ENCODE data around the gene FBXL17.

GRCh38 chr5:108421713-108422112, 39.8 kb upstream of the FBXL17 start:
- TF ChIP-seq MAZ (CRISPR knock-in tag; conservative IDR thresholded peaks at IDR 0.05 in 1 of 2, IDR thresholded peaks at IDR 0.05 in 1 of 2) (no peak), ZNF239 (CRISPR knock-in tag; IDR thresholded peaks at IDR 0.05) (peak; percentile 62; the same call in 1 of the 2 replicates), ZNF592 (IDR thresholded peaks at IDR 0.05) (peak; percentile 70), ZNF398 (CRISPR knock-in tag; IDR thresholded peaks at IDR 0.05) (no peak), KAT7 (CRISPR knock-in tag; IDR thresholded peaks at IDR 0.05; ENCODE audit: borderline replicate concordance) (no peak), SPI1 (IDR thresholded peaks at IDR 0.05; ENCODE audit: borderline replicate concordance, low read depth, low read length) (no peak), HNRNPK (IDR thresholded peaks at IDR 0.05; ENCODE audit: low read depth, low read length, poor library complexity, severe bottlenecking) (no peak), HOXB6 (CRISPR knock-in tag; IDR thresholded peaks at IDR 0.05; ENCODE audit: borderline replicate concordance) (no peak), ZNF124 (CRISPR knock-in tag; IDR thresholded peaks at IDR 0.05) (no peak)

Measured in K562 (cell line).